GM06990 (cell line): Measurements from ENCODE around the gene HS3ST3A1.

ENCODE experiments used
- DNase-seq: peaks from one replicate; pipeline ENCODE4 v3.0.0-alpha.2; 2011; ENCODE audit not compliant: insufficient read length; ENCODE audit errors: extremely low read depth
- H3K27me3 ChIP-seq: replicated peaks from 2 replicates; pipeline ENCODE4 v1.6.0; 2011; ENCODE audit warnings: low read length; ENCODE audit not compliant: control insufficient read depth, insufficient read depth
- H3K36me3 ChIP-seq: 2 replicates; pipeline ENCODE4 v1.5.1; 2011; ENCODE audit warnings: low read length; ENCODE audit not compliant: control insufficient read depth, insufficient read depth
- H3K4me3 ChIP-seq: replicated peaks from 2 replicates; pipeline ENCODE4 v1.5.1; 2011; ENCODE audit warnings: low read depth, mild to moderate bottlenecking, control low read depth, low read length
- CTCF ChIP-seq: IDR thresholded peaks from 2 replicates; pipeline ENCODE4 v1.5.1; 2011; ENCODE audit warnings: low read length, control low read depth, mild to moderate bottlenecking, inconsistent platforms; ENCODE audit not compliant: insufficient read depth, poor library complexity, severe bottlenecking

HS3ST3A1 gene

GRCh38 chr17:13569398-13570123 is 32.2 kb downstream of the HS3ST3A1 start:
- H3K4me3 ChIP-seq, result no peak overlapping the region
- H3K36me3 ChIP-seq, result no peaks in the 10 kb centered on the region
- no peak for DNase-seq
- TF ChIP-seq CTCF, result no peak
- H3K27me3 ChIP-seq, result no peaks in the 10 kb centered on the region

GRCh38 chr17:13568582-13569397 is 32.9 kb downstream of the HS3ST3A1 start:
- DNase-seq, result no peak

GRCh38 chr17:13563866-13564265 is 37.9 kb downstream of the HS3ST3A1 start:
- no peaks in the 10 kb centered on the region for H3K27me3 ChIP-seq

More at GRCh38 chr17:13568582-13569397, 32.9 kb downstream of the HS3ST3A1 start:
- Histone ChIP-seq H3K27me3 (no peaks in the 10 kb centered on the region), H3K36me3 (no peaks in the 10 kb centered on the region), H3K4me3 (no peak overlapping the region)
- no peak for TF ChIP-seq CTCF

GRCh38 chr17:13562271-13562800 is 39.4 kb downstream of the HS3ST3A1 start:
- no peak overlapping the region for H3K4me3 ChIP-seq
- no peaks in the 10 kb centered on the region for H3K36me3 ChIP-seq
- no peaks in the 10 kb centered on the region for H3K27me3 ChIP-seq
- TF ChIP-seq CTCF, result no peak
- no peak for DNase-seq

More at GRCh38 chr17:13563866-13564265, 37.9 kb downstream of the HS3ST3A1 start:
- Histone ChIP-seq H3K4me3 (no peak overlapping the region), H3K36me3 (no peaks in the 10 kb centered on the region)
- no peak for DNase-seq
- no peak for TF ChIP-seq CTCF

- no peak overlapping the region for H3K4me3 ChIP-seq
- H3K36me3 ChIP-seq, result no peaks in the 10 kb centered on the region
- no peaks in the 10 kb centered on the region for H3K27me3 ChIP-seq
- no peak for DNase-seq
- no peak for TF ChIP-seq CTCF
Measured at GRCh38 chr17:13561606-13562270, 40.0 kb downstream of the HS3ST3A1 start.
